NCI-H69 (cell line): ENCODE data around the gene HSD17B8.

ENCODE experiments used
- DNase-seq: peaks from one replicate; lab custom pipeline; 2025; lab: John Stamatoyannopoulos, UW

HSD17B8 gene

DNA sequence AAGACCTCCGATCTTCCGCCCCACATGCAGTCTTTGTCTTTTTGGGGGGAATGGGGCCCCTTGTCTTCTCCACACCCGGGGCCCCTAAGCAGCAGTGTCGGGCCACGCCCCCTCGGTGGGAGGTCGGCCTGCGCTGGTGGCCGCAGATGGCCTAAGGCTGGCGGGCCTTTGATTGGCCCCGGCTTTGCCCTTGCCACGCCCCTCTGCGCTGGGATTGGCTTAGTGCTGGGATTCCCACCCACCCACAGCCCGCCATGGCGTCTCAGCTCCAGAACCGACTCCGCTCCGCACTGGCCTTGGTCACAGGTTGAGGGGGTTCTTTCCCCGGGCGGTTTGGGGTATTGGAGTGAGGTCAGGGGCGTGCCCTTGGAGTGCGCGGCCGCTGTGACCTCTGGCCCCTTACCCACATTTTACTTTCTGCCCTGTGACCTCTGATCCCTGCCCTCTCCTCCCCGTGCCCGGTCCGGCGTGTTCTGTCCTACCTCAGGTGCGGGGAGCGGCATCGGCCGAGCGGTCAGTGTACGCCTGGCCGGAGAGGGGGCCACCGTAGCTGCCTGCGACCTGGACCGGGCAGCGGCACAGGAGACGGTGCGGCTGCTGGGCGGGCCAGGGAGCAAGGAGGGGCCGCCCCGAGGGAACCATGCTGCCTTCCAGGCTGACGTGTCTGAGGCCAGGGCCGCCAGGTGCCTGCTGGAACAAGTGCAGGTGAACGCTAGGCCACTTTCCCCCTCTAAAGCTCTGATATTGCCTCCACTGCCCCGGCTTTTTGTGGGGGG is at the start of gene HSD17B8:
TSS of gene HSD17B8 (plus strand) at position 241 of the 776 bp plus-strand sequence. CDS start at position 255, 14 bp downstream.
- peak; percentile 97 for DNase-seq

DNA sequence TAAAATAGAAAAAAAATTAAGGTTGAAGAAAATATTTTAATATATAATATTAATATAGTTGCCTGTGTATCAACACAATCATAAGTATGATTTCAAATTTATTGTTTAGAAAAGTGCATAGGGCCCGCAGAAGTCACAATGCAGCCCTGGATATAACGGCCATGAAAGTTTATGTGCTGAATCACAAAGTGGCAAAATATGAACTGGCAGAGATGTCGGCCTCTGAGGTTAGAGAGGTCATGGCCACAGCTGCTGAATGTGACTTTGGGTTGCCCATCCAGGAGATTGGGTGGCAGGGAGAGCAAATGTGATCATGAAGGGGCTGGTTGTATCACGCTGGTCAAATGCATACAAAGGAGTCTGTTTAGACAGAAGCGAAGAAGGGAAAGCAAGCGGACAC is 47.9 kb upstream of the HSD17B8 start:
- DNase-seq, result no peak

- no peak for DNase-seq
Observed at GRCh38 chr6:33156964-33157363, 47.5 kb upstream of the HSD17B8 start.

- no peak for DNase-seq
Observed at GRCh38 chr6:33160096-33160495, 44.4 kb upstream of the HSD17B8 start.

- no peak for DNase-seq
Observed at GRCh38 chr6:33160728-33161344, 43.6 kb upstream of the HSD17B8 start.

- peak; percentile 67 for DNase-seq
Observed at GRCh38 chr6:33161354-33162331, 42.8 kb upstream of the HSD17B8 start.

DNA sequence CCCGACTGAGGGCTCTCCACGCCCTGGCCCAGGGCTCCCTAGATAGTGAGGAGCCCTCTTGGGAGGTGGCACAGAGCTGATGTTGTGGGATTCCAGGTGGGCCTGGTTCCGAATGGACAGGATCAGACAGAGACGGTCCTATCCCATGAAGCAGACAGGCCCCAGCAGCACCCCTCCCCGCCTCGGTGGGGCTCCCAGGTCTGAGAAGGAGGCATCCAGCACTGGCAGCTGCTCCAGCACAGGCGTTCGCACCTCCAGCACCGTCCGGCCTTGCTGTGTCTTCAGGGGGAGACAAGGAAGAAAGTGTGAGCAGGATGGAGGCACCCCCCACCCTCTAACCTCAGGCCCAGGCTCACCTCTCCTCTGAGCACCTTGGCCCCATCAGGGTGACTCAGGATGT is 40.9 kb upstream of the HSD17B8 start:
- DNase-seq, result no peak

DNA sequence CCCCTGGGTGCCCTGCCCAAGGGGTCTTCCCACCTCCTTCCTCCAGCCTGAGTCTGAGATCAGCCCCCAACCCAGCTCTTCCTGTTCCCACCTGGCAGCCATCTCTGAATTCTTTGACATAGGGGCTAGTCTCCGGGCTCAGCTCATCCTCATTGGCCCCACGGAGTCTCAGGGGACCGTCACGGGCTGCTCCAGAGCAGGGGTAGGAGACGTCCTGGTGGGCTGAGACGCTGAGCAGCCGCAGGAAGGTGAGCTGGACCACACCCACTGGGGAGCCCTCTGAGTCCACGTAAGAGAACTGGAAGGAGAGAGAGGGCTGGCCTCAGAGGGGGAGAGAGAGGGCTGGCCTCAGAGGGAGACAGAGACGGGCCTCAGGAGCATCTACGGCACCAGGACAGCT is 40.3 kb upstream of the HSD17B8 start:
- no peak for DNase-seq

DNA sequence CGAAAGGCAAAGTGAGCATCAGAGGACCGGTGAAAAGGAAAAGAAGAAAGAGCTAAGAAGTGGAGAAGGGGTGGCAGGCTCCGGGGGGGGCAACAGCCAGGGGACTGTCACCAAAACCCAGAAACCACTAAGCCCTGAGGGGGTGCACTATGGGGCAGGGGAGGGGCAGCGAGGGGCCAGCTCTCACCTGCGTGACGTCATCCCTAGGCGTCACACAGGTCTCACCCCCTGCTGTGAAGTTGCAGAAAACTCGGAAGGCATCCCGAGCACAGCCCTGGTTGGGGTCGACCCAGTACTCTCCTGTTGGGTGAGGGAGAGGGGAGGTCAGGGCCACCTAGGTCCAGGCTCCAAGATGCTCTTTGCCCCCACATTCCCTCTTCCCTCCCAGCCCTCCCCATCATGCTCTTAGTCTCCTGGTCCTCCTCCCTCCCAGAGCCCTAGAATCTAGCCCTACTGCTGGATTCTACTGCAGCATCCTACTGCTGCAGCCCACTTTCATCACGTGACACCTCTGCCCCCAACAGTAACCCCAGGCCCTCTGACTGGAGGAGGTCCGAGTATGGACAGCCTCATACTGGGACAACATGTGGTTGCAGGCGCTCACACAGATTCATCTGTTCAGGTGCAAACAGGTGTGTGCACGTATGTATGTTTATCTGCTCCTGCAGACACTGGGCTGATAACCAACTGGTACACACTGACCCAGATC is 39.6 kb upstream of the HSD17B8 start:
- peak; percentile 15 for DNase-seq

- DNase-seq, result no peak
Observed at GRCh38 chr6:33165581-33166258, 38.7 kb upstream of the HSD17B8 start.

GRCh38 chr6:33166363-33166762 is 38.1 kb upstream of the HSD17B8 start:
- no peak for DNase-seq

DNA sequence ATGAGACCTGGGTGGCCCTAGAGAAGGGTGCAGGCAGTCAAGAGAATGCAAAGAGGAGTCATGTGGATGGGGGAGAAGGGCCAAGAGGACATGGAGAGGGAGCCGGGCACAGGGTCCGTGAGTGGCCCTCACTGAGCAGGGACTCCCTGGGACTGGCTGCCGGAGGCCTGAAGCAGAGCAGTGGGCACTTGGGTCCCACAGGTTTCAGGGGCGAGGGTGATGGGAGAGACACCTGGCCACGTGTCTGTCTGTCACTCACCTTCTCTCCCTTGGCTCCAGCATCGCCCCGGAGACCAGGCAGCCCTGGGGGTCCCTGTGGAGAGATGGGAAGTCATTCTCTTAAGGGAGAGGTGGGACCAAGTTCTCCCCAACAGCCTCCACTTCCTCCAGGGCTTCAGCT is 37.6 kb upstream of the HSD17B8 start:
- no peak for DNase-seq

DNA sequence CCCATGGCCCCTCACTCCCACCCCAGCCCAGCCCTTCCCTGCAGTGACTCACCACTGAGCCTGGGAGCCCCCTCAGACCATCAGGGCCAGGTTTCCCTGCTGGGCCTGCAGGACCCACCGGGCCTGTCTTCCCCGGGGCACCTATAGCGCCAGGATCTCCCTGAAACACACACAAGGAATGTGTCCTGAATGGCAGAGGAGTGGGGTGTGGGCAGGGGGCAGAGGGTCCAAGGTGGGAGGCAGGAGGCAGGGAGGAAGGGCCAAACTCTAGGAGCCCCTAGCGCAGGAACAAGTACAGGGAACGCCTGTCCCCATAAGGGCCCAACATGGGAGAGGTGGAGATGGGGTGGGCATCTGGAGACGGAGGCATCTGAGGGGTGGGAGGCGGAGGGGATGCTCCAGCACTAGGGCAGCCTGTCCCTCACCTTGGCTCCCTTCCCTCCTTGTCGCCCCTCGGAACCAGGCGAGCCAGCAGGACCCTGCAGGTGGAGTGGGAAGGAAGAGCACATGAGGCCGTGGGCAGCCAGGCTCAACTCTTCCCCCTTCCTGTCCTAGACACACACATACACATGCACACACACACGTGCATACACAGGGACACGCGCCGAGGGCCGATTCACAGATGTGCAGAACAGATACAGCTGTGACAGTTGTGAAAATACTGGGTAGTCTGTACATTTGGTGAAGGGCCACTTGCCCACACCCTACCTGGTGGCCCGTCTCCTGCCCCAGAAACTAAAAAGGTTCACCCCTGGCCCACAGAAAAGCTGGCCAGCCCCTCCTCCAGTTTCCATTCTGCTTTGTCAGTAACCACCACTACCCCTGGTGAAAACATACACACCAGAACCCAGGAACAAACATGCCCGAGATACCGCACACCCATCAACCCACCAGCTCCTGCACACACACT is 36.8 kb upstream of the HSD17B8 start:
- DNase-seq, result no peak

DNA sequence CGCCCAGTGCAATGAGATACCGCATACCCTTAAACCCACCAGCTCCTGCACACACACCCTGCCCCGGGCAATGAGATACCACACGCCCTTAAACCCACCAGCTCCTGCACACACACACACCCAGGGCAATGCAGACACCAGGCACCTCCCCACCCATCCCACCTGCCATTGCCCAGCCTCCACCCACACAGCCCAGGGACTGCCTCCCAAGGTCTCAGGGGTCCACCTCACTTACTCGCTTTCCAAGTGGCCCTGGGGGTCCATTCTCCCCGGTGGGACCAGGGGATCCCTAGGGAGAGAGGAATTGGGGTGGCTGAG is 36.2 kb upstream of the HSD17B8 start:
- DNase-seq, result no peak

GRCh38 chr6:33168639-33169038 is 35.8 kb upstream of the HSD17B8 start:
- no peak for DNase-seq

- no peak for DNase-seq
Observed at GRCh38 chr6:33169291-33170175, 34.9 kb upstream of the HSD17B8 start.

GRCh38 chr6:33170176-33171015 is 34.1 kb upstream of the HSD17B8 start:
- DNase-seq, result no peak
